ENCODE measurements around the gene LRRC52. TPM values are rescaled to one million over a fixed set of nuclear protein-coding genes. Genes with fewer than 3 reads are reported as not detected.

Gene LRRC52
- total and polyA plus RNA-seq, 2 of the 8 experiments (the other 6 are each of a cell fraction or from before 2014, with no cell fraction given): 0.05 TPM; not detected in 1

DNA sequence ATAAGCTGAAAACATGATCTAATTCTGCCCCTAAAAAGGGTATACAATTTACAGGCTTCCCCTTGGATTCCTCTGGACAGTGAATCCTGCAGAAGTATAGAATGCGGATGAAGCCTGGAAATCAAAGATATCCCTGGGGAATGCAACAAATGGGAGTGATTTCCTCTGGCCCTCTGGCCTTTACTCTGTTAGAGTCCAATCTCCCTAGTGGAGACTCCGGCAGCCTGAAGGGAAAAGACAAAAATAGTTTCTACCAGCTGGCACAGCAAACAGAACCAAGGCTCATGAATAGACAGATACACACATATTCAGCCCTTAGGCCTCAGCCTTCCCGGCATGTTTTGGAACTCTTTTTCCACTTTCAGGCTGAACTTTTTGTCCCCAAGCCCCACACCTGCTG is 3.9 kb upstream of the LRRC52 start (continued):
- TF ChIP-seq CBX5 (IDR thresholded peaks at IDR 0.05; ENCODE audit: low read depth, low read length) (no peak), SAP30 (IDR thresholded peaks at IDR 0.05; ENCODE audit: insufficient read depth, insufficient replicate concordance, low read length) (no peak), POLR2AphosphoS5 (IDR thresholded peaks at IDR 0.05; ENCODE audit: low read depth, low read length) (no peak), TBP (IDR thresholded peaks at IDR 0.05; ENCODE audit: low read depth, low read length) (no peak)
- TF ChIP-seq, protein P1, sequence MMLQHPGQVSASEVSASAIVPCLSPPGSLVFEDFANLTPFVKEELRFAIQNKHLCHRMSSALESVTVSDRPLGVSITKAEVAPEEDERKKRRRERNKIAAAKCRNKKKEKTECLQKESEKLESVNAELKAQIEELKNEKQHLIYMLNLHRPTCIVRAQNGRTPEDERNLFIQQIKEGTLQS (IDR thresholded peaks at IDR 0.05; ENCODE audit: insufficient read depth, low read depth, low read length): no peak
- TF ChIP-seq, protein P2, sequence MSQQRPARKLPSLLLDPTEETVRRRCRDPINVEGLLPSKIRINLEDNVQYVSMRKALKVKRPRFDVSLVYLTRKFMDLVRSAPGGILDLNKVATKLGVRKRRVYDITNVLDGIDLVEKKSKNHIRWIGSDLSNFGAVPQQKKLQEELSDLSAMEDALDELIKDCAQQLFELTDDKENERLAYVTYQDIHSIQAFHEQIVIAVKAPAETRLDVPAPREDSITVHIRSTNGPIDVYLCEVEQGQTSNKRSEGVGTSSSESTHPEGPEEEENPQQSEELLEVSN (IDR thresholded peaks at IDR 0.05): no peak
